ENCODE measurements around the gene KLHL21. TPM values are rescaled to one million over a fixed set of nuclear protein-coding genes. Genes with fewer than 3 reads are reported as not detected.

The KLHL21 gene
- total and polyA plus RNA-seq, 11 donors, result 28.6 to 179 (median 65.4) TPM

DNA sequence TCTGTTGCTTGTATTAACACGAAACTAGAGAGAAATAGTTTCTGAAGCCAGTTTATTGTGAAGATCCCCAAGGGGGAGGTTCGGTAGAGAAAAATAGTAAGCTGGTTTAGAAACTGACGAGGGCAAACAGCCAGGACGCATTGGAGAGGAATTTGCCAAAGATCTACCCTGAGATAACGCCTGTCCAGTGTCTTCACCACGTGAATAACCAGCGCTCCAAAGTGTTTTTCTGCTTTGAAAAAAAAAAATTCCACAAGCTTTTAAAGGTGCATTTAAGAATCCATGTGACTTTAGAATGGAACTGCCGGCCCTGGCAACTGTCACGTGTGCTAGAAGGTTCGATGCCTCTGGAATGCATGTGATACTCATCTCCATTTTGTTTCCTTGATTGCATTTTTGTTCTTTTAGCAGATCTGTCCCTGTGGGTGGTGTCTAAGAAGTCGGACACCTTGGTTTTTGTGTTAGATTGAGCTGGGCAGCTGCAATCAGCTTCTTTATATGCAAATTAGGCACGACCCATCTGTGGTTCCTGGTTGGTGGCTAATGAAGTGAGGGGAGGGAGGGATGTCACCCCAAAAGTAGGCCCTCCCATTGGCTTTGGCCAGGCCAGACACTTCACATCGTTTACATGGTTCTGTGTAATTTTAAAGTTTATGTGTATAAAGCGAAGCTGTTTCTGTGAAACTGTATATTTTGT is 20.7 kb upstream of the KLHL21 start:
- ATAC-seq (no peak), DNase-seq (no peak)
- Histone ChIP-seq H3K36me3 (peaks cover 3 to 65% (median 50%) of the 10 kb centered on the region in 9 donors), H3K27me3 (no peaks in the 10 kb centered on the region), H3K27ac (peak overlapping the region in 1 of 12 donors; percentile 90), H3K4me3 (no peak overlapping the region), H3K9me3 (no peaks in the 10 kb centered on the region), H3K4me1 (peaks cover 3 to 28% (median 18%) of the 10 kb centered on the region in 12 donors)
- TF ChIP-seq POLR2A (IDR thresholded peaks at IDR 0.05), result no peak
- TF ChIP-seq, protein P1, sequence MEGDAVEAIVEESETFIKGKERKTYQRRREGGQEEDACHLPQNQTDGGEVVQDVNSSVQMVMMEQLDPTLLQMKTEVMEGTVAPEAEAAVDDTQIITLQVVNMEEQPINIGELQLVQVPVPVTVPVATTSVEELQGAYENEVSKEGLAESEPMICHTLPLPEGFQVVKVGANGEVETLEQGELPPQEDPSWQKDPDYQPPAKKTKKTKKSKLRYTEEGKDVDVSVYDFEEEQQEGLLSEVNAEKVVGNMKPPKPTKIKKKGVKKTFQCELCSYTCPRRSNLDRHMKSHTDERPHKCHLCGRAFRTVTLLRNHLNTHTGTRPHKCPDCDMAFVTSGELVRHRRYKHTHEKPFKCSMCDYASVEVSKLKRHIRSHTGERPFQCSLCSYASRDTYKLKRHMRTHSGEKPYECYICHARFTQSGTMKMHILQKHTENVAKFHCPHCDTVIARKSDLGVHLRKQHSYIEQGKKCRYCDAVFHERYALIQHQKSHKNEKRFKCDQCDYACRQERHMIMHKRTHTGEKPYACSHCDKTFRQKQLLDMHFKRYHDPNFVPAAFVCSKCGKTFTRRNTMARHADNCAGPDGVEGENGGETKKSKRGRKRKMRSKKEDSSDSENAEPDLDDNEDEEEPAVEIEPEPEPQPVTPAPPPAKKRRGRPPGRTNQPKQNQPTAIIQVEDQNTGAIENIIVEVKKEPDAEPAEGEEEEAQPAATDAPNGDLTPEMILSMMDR (IDR thresholded peaks at IDR 0.05), result no peak
- 70 to 81% (median 77%) methylated on average over 14 of the region's 14 CpGs for WGBS, 4 donors
- intact Hi-C loops (cut with DNase I), result loop anchor here in 2 of 10 donors (5.0 to 10.0 kb wide), 2 partner anchors 66 to 129 kb away; partner anchors contain the start of genes PLEKHG5 (in 1 of the 2) and TAS1R1 (in 1 of the 2)

DNA sequence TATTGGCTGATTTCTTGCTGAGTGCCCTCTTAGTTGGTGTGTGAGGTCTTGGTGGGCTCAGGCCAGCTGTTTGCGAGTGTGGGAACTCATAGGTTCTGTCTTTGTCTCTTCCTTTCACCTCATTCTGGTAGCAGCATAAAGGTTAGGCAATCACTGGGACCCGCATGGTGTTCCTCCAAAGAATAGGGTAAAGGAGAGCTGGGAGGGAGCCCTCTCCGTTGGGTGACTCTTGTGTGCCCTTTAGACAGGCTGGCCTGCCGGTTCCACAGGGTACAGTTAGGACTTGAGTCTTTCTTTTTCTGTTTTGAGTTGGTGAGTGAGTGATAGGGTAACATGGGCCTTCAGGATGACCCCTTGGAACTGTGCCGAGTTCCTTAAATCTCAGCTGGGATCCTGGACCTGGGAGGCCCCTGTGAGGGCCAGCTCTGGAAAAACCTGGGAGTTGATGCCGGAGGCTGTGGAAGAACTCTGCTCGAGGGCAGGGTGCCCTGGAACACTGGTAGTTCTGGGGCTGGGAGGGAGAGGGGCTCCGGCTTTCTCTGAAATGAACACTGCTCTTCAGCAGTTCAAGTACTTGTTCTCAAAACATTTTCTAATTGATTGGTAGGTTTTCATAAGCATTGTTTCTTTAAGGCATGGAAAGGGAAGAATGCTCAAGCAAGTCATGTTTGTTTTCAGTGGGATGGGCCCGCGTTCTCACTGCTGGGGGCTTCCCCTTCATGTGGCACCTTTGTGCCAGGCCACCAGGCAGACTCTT is 19.9 kb upstream of the KLHL21 start:
- H3K4me3 ChIP-seq, result no peak overlapping the region
- H3K27me3 ChIP-seq, result no peaks in the 10 kb centered on the region
- no peak for ATAC-seq
- peaks cover 3 to 28% (median 17%) of the 10 kb centered on the region in 12 donors for H3K4me1 ChIP-seq
- no peak for TF ChIP-seq POLR2A (IDR thresholded peaks at IDR 0.05)
- TF ChIP-seq, protein P1 (IDR thresholded peaks at IDR 0.05), result no peak
- intact Hi-C loops (cut with DNase I), result loop anchor here in 2 of 10 donors (5.0 to 10.0 kb wide), 2 partner anchors 65 to 128 kb away; partner anchors contain the start of genes PLEKHG5 (in 1 of the 2) and TAS1R1 (in 1 of the 2)
- DNase-seq, result no peak
- H3K27ac ChIP-seq, result peak overlapping the region in 1 of 12 donors; percentile 90
- H3K9me3 ChIP-seq, result no peaks in the 10 kb centered on the region
- H3K36me3 ChIP-seq, result peaks cover 3 to 63% (median 42%) of the 10 kb centered on the region in 9 donors
- WGBS, 4 donors, result 86 to 88% (median 87%) methylated on average over 9 to 10 of the region's 10 CpGs

DNA sequence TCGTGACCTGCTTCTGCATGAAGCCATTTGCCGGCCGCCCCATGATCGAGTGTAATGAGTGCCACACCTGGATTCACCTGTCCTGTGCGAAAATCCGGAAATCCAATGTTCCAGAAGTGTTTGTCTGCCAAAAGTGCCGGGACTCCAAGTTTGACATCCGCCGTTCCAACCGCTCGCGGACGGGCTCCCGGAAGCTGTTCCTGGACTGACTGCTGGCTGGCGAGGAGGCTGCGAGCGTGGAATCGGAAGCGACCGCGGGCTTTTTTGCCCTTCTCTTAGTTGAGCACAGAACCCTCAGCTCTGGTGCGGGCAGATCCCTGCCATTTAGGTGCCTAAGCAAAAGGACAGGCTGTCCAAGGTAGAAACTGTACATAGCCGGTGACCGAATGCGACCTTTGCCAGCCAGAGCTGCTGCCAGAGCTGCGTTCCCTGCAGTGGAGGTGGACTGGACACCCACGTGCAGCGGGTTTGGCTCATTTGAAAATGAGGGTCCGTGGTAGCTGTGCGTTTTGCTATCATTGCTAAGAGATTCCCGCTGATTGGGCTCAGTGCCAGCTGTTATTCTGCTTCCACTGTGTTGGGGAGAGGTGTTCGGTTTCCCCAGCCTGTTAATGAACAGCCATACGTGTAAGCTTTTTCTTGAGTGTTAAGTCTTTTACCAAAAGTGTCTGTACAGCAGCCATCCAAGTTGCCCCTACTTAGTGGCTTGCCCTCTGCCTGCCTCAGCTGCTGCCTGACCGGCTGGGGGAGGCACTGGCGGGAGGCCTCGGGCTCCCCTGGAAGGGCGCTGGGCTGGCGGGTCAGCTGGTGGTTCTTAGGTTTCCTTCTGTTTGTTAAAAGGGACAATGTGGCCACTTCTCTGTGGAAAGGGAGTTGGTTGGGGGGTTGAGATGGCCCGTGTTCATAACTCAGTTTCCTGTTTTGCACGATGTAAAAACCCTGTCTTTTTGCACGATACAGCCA is 19.0 kb upstream of the KLHL21 start:
- TF ChIP-seq, protein P1 (IDR thresholded peaks at IDR 0.05), result no peak
- no peak for TF ChIP-seq POLR2A (IDR thresholded peaks at IDR 0.05)
- Histone ChIP-seq H3K4me1 (peaks cover 3 to 19% (median 14%) of the 10 kb centered on the region in 12 donors), H3K4me3 (no peak overlapping the region), H3K27ac (no peak overlapping the region), H3K9me3 (no peaks in the 10 kb centered on the region), H3K27me3 (no peaks in the 10 kb centered on the region), H3K36me3 (peaks cover 3 to 70% (median 42%) of the 10 kb centered on the region in 9 donors)
- no peak for ATAC-seq
- WGBS, 4 donors, result 90 to 95% (median 93%) methylated on average over 37 to 41 of the region's 41 CpGs
- intact Hi-C loops (cut with DNase I), result loop anchor here in 2 of 10 donors (5.0 to 10.0 kb wide), 2 partner anchors 64 to 127 kb away; partner anchors contain the start of genes PLEKHG5 (in 1 of the 2) and TAS1R1 (in 1 of the 2)
- DNase-seq, result no peak

All from heart left ventricle (tissue), 16 donors.